ENCODE data around the gene RERE.
"Not testable (repeated sequence)": the region's sequence is repeated elsewhere in the genome, so short reads cannot be mapped to it uniquely, and the experiment has no call there.

Gene RERE

GRCh38 chr1:8752921-8753713, 64.3 kb downstream of the RERE start:
- DNase-seq (ENCODE audit: low read depth in 2 of 2): no peak

GRCh38 chr1:8752411-8752810, 65.0 kb downstream of the RERE start:
- no peak for DNase-seq (ENCODE audit: low read depth in 2 of 2)

DNA sequence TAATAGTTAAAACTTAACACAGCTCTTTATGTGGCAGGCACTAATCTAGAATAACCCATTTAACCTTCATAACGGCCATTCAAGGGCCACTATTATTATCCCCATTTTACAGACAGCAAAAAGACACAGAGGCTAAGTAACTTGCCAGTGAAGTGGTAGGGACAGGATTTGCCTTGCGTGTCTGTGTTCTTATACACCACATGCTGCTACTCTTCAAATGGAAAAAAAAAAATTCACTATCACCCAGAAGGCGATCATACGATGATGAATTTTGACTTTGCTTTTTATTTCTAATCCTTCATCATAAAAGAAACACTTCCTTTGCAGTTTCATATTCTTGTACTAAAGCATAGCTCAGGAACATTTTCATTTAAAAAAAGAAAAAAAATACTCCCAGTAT, 65.5 kb downstream of the RERE start:
- no peak for DNase-seq (ENCODE audit: low read depth in 2 of 2)

DNA sequence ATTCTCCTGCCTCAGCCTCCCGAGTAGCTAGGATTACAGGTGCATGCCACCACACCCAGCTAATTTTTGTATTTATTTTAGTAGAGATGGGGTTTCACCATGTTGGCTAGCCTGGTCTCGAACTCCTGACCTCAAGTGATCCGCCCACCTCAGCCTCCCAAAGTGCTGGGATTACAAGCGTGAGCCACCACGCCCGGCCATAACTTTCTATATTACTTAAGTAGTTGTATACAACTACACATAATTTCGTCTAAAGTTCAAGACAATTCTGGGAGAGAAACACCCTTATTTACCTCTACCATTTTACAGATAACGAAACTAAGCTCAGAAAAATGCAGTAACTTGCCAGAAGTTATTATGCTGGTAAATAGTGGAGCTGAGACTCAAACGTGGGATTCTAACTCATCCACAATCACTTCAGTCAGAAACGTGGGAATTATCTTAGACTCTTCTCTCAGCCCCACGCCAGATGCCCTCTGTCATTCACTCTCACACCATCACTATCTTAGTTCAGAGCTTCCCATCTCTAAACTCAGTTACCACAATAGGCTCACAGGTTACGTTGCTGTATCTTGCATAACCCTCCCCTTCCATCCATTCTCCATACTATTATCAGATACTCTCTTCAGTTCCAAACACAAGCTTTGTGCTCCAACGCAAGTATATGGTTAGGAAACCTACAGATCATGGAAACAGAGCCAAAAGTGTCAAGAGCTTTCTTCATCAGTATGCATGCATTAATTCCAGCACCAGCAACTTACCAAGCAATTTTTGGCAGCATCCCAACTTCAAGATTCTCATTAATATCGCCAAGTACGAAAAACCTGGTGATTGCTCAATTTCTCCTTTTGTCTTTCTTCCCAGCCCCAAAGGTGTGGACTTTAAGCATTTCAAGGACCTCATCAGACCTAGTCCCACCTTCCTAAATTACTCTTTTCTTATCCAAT, 69.3 kb downstream of the RERE start:
- no peak for DNase-seq (ENCODE audit: low read depth in 2 of 2)

DNA sequence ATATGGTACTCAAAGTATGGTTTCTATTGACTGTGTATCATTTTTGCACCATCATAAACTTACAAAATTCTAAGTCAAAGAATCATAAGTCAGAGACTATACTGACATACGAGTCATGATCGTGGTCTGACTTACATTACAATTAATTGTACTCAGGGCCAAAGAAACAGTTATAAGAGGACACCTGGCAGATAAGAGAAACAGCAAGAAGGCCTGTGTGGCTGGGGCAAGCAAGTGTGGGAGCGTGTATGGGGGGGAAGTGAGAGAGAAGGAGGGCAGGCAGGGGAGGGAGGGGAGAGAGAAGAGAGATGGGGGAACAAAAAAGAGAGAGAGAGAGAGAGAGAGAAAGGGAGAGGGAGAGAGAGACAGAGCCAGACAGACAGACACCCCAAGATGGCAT, 70.9 kb downstream of the RERE start:
- DNase-seq (ENCODE audit: low read depth in 2 of 2): no peak

- no peak for DNase-seq (ENCODE audit: low read depth in 2 of 2)
Observed at GRCh38 chr1:8745749-8746390, 71.6 kb downstream of the RERE start.

DNA sequence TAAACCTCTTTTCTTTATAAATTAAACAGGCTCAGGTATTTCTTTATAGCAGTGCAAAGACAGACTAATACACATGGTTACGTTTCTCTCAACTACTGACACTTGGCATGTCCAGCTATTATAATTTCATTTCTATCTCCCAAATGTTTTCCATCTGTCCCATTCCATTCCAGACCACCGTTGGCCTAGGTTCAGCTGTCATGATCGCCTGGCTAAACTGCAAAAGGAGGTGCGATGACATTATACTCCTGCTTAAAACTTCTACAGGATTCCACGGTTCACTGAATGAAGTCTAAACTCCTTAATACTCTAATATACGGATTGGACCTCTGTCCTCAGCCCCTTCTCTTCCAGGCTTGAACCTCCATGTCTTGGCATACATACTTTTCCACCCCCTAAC, 72.1 kb downstream of the RERE start:
- no peak for DNase-seq (ENCODE audit: low read depth in 2 of 2)

GRCh38 chr1:8742022-8742924, 75.2 kb downstream of the RERE start:
- DNase-seq (ENCODE audit: low read depth in 2 of 2): no peak

GRCh38 chr1:8740034-8740449, 77.4 kb downstream of the RERE start:
- DNase-seq (ENCODE audit: low read depth in 2 of 2): no peak

DNA sequence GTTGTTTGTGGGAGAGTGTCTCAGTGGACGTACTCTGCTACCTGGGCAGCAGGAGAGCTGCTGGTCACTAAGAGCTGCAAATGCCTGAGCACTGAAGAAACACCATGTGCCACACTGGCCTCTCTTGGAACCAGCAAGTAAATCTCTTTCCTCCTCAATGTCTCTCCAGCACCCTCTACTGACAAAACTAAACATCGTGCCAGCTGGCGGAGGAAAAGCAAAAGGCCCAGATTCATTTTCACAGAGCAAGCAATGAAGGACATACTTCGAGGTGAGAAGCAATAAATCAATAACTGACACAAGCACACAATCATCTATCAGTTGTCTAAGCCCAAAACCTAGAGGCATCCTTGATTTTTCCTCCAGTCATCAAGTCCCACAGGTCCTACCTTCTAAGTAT, 78.1 kb downstream of the RERE start:
- no peak for DNase-seq (ENCODE audit: low read depth in 2 of 2)

- no peak for DNase-seq (ENCODE audit: low read depth in 2 of 2)
Observed at GRCh38 chr1:8736927-8737326, 80.5 kb downstream of the RERE start.

GRCh38 chr1:8733484-8733883, 84.0 kb downstream of the RERE start:
- DNase-seq (ENCODE audit: low read depth in 2 of 2): no peak

DNA sequence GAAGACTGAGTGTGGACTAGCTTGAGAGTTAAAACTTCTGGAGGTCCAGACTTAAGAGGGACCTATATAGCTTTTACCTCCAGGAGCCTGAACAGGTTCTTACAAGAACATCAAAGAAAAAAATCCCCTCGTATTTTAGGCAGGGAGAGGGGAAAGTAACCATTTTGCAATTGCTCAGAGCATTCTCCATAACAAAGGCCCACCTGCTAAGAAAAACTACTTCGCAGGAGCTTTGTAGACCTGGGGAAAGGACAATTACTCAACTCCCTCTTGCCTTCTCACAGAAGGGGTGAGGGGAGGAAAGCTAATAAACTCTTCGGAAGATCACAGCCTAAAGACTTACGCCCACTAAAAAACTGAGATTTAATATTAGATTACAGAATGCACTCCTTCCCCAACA, 86.3 kb downstream of the RERE start:
- no peak for DNase-seq (ENCODE audit: low read depth in 2 of 2)

DNA sequence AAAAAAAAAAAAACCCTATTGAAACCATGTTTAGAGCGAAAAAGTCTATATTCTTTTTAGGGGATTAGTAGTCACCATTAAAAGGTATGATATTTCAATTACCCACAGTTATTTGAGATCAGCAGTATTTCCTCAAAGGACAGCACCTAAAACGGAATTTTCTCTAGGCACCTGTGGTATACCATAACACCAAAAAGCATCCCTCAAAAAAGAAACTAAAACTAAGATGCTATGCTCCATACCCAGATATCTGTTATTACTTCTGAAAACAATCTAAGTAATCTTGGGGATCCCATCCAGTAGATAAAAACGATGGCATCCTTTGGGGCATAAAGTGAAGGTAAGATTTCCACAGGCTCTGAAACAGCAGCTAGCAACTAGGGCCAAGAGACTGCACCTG, 89.0 kb downstream of the RERE start:
- DNase-seq (ENCODE audit: low read depth in 2 of 2): no peak

DNA sequence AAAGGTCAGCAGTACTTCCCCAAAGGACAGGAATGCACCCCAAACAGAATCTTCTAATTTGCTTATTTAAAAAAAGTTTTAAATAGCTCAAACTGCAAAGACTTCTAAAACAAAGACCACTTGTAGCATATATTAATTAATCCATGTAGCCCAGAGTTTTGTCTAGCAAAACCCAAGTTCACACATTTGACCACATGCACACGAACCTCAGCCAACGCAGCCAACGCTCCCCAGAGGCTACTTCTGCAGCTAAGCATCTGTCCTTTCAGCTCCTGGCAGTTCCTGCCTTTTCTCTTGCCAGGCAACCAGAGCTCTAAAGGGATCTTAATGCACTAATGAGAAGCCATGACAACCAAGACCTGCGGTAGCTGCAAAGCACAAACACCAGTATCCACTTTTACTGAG, 89.6 kb downstream of the RERE start:
- no peak for DNase-seq (ENCODE audit: low read depth in 2 of 2)

DNA sequence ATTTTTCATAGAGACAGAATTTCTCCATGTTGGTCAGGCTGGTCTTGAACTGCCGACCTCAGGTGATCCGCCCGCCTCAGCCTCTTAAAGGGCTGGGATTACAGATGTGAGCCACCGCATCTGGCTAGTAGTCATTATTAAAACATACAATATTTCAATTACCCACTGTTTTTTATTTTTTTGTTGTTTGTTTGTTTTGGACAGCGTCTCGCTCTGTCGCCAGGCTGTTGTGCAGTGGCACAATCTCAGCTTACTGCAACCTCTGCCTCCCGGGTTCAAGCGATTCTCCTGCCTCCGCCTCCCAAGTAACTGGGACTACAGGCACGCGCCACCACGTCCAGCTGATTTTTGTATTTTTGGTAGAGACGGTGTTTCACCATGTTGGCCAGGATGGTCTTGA, 90.1 kb downstream of the RERE start:
- not testable (repeated sequence) for DNase-seq (ENCODE audit: low read depth in 2 of 2)

DNA sequence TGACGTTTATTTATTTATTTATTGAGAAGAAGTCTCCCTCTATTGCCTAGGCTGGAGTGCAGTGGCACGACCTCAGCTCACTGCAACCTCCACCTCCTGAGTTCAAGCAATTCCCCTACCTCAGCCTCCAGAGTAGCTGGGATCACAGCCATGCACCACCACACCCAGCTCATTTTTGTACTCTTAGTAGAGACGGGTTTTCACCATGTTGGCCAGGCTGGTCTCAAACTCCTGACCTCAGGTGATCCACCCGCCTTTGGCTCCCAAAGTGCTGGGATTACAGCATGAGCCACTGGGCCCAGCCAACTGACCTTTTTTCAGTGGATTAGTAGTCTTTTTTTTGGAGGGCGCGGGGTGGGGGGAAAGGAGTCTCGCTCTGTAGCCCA, 90.6 kb downstream of the RERE start:
- DNase-seq (ENCODE audit: low read depth in 2 of 2): not testable (repeated sequence)

DNA sequence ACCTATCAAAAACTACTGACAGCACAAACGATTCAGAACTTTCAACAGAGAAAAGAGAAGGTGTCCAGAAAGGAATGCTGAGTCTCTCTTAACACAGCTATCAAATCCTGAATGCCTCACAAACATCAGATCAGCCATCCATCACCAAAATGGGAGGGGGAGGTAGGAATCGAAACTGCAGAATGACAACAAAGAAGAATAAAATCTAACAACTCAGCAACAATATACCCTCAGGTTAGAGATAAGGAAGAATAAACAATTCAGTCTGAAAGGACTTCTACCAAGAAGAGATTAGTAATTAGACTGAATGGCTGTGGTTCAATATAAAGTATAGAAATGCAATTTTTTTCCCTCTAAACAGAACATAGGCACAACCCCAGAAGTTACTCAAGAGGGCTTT, 94.4 kb downstream of the RERE start:
- DNase-seq (ENCODE audit: low read depth in 2 of 2): no peak

DNA sequence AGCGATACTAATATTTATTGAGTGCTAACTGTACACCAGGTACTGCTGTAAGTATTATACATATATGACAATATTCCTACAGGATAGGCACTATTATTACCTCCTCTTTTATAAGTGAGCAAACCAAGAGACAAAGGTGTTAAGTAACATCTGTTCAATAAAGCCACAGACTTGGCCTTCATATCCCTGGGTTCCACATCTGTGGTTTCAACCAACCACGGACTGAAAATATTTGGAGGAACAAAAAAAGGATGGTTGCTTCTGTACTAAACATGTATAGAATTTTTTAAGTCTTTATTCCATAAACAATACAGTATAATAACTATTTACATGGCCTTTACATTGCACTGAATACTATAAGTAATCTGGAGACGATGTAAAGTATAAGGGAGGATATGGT, 95.1 kb downstream of the RERE start:
- DNase-seq (ENCODE audit: low read depth in 2 of 2): no peak

DNA sequence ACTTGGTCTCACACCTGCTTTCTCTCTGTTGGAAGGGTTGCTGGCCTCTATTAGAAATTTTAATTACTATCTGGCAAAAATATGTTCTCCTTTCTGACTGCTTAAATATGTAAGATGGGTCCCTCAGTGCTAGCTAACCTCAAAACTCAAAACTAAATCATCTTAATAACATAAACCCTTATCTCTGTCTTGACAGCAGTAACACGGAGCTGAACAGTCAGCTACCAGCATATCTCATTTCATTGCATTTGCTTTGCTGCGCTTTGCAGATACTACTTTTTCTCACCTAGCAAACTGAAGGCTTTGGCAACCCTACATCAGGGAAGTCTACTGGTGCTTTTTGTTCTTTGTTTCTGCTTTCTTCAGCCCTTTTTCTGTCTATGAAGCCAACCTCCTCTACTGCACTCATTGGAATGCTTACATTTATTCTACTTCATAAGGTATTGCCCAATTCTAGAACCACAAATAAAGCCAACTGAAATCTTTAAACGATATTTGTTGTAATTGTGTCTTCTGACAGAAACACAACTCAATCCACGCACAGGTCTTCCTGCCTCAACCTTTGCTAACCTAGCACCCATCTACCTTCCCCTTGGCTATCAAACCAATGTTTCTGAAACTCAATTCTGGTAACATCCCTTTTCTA, 95.6 kb downstream of the RERE start:
- no peak for DNase-seq (ENCODE audit: low read depth in 2 of 2)

- DNase-seq (ENCODE audit: low read depth in 2 of 2): no peak
Observed at GRCh38 chr1:8720347-8720746, 97.1 kb downstream of the RERE start.

All from stimulated activated CD4-positive, alpha-beta T cell treated with anti-CD3 and anti-CD28 coated beads, Interleukin-4, amount 100 ng/mL, for 48 hours (primary cell).